Lung microvascular endothelial cell (primary cell): Measurements from ENCODE around the gene ZNHIT2. TPM values are rescaled to one million over a fixed set of nuclear protein-coding genes. Genes with fewer than 3 reads are reported as not detected.
"Not testable (repeated sequence)": the region's sequence is repeated elsewhere in the genome, so short reads cannot be mapped to it uniquely, and the experiment has no call there.

Experiments used
- DNase-seq, 2 donors: peaks; one replicate each; pipeline versions ENCODE4 v3.0.0 to v3.0.0-alpha.2; 2010; ENCODE audit warnings: low read depth in 2 of 2
- total RNA-seq: library from RNA; depleted of rRNA; stranded (reverse); fragments of >200 nt; gene quantifications from 2 replicates; pipeline ENCODE4 v1.2.1, GENCODE V29; 2014

ZNHIT2 gene
- total RNA-seq, 1 donor from 2014 or later, result 9.7 TPM

GRCh38 chr11:65119670-65119995, 2.1 kb upstream of the ZNHIT2 start:
- no peak for DNase-seq

GRCh38 chr11:65118891-65119669, 1.6 kb upstream of the ZNHIT2 start:
- not testable (repeated sequence) for DNase-seq

- DNase-seq, result no peak
Measured at GRCh38 chr11:65118097-65118837, 766 bp upstream of the ZNHIT2 start.

- DNase-seq, result peak; percentile 51 to 61
Measured at GRCh38 chr11:65116370-65117205, 913 bp downstream of the ZNHIT2 start.

- DNase-seq, result no peak
Measured at GRCh38 chr11:65115361-65116082, 2.0 kb downstream of the ZNHIT2 start.

GRCh38 chr11:65114538-65115171, 2.8 kb downstream of the ZNHIT2 start:
- DNase-seq, result no peak

- DNase-seq, result no peak
Measured at GRCh38 chr11:65113839-65114238, 3.7 kb downstream of the ZNHIT2 start.

GRCh38 chr11:65113361-65113756, 4.1 kb downstream of the ZNHIT2 start:
- DNase-seq, result peak in 1 of 2 donors; percentile 28

- peak; percentile 46 to 73 for DNase-seq
Measured at GRCh38 chr11:65112546-65113360, 4.7 kb downstream of the ZNHIT2 start.

GRCh38 chr11:65111744-65112545, 5.6 kb downstream of the ZNHIT2 start, which contains the start of gene TM7SF2:
Gene TM7SF2 (plus strand): TSS chr11:65111872. CDS start chr11:65112016, 144 bp downstream.
- DNase-seq, result peak; percentile 92 to 95

- DNase-seq, result no peak
Measured at GRCh38 chr11:65111159-65111743, 6.2 kb downstream of the ZNHIT2 start.

GRCh38 chr11:65110354-65110861, 7.1 kb downstream of the ZNHIT2 start:
- DNase-seq, result peak; percentile 77 to 82

GRCh38 chr11:65109231-65110198, 8.0 kb downstream of the ZNHIT2 start:
- no peak for DNase-seq

GRCh38 chr11:65108469-65109123, 8.9 kb downstream of the ZNHIT2 start:
- no peak for DNase-seq

GRCh38 chr11:65107751-65108468, 9.6 kb downstream of the ZNHIT2 start:
- DNase-seq, result no peak

- no peak for DNase-seq
Measured at GRCh38 chr11:65107078-65107477, 10.4 kb downstream of the ZNHIT2 start.
